Smooth muscle cell (in vitro differentiated cells): ENCODE results near the gene CSGALNACT2. TPM values are rescaled to one million over a fixed set of nuclear protein-coding genes. Genes with fewer than 3 reads are reported as not detected.

Experiments used
- DNase-seq: peaks from one replicate; lab custom pipeline; 2025; ENCODE audit not compliant: unreplicated experiment; lab: John Stamatoyannopoulos, UW
- H2AFZ ChIP-seq: fragments of 200-600 bp; sonication (generic); 2 replicates; pipeline ENCODE4 v1.6.0; 2016; ENCODE audit warnings: antibody characterized with exemption, low read depth, mild to moderate bottlenecking
- H3F3A ChIP-seq: fragments of 200-600 bp; sonication (generic); 2 replicates; pipeline ENCODE4 v1.6.0; 2017; ENCODE audit warnings: antibody characterized with exemption, low read depth
- H3K27ac ChIP-seq: fragments of 200-600 bp; sonication (generic); 2 replicates; pipeline ENCODE4 v1.5.1; 2016; ENCODE audit warnings: low read depth, mild to moderate bottlenecking
- H3K27me3 ChIP-seq: fragments of 200-600 bp; sonication (generic); 2 replicates; pipeline ENCODE4 v1.6.1; 2016; ENCODE audit warnings: low read depth, mild to moderate bottlenecking
- H3K36me3 ChIP-seq: fragments of 200-600 bp; sonication (generic); 2 replicates; pipeline ENCODE4 v1.5.1; 2016; ENCODE audit warnings: low read depth
- H3K4me1 ChIP-seq: fragments of 200-600 bp; sonication (generic); 2 replicates; pipeline ENCODE4 v1.5.1; 2016; ENCODE audit warnings: low read depth
- H3K4me2 ChIP-seq: fragments of 200-600 bp; sonication (generic); 2 replicates; pipeline ENCODE4 v1.6.0; 2016; ENCODE audit warnings: mild to moderate bottlenecking
- H3K4me3 ChIP-seq: fragments of 200-600 bp; sonication (generic); 2 replicates; pipeline ENCODE4 v1.5.1; 2016; ENCODE audit warnings: mild to moderate bottlenecking
- H3K79me2 ChIP-seq: fragments of 200-600 bp; sonication (generic); 2 replicates; pipeline ENCODE4 v1.6.0; 2016; ENCODE audit warnings: low read depth, mild to moderate bottlenecking
- H3K9ac ChIP-seq: fragments of 200-600 bp; sonication (generic); 2 replicates; pipeline ENCODE4 v1.6.0; 2016; ENCODE audit warnings: low read depth
- H3K9me3 ChIP-seq: fragments of 200-600 bp; sonication (generic); replicated peaks from 2 replicates; pipeline ENCODE4 v1.5.1; 2016; ENCODE audit warnings: low read depth
- H4K20me1 ChIP-seq: fragments of 200-600 bp; sonication (generic); 2 replicates; pipeline ENCODE4 v1.6.0; 2016; ENCODE audit warnings: low read depth
- CTCF ChIP-seq: fragments of 200-600 bp; sonication (generic); IDR thresholded peaks from 2 replicates; pipeline ENCODE4 v1.5.1; 2017; ENCODE audit warnings: borderline replicate concordance, mild to moderate bottlenecking, antibody characterized with exemption; ENCODE audit not compliant: insufficient read depth, poor library complexity, severe bottlenecking
- WGBS: methylation state at CpG from one replicate; pipeline ENCODE4 v1.1.7; 2016; ENCODE audit warnings: low lambda C conversion rate; 5-methylcytosine and 5-hydroxymethylcytosine counted together
- polyA plus RNA-seq: library from polyadenylated mRNA; unstranded; fragments of >200 nt; fragmentation: Nextera tagmentation; extraction: Ambion mirVana; gene quantifications from 2 replicates; pipeline ENCODE4 v1.2.1, GENCODE V29; 2016
- total RNA-seq: library from RNA; depleted of rRNA; stranded (reverse); fragments of >200 nt; gene quantifications from 2 replicates; pipeline ENCODE4 v1.2.3, GENCODE V29; 2014

The CSGALNACT2 gene
- total and polyA plus RNA-seq, 2 experiments from 2014 or later = 35.6 to 40.4 TPM

GRCh38 chr10:43209074-43209455 lies 70.8 kb downstream of the CSGALNACT2 start:
- Histone ChIP-seq H3K27me3 (peaks cover 7% of the 10 kb centered on the region), H3K4me3 (no peak overlapping the region), H3K4me1 (no peaks in the 10 kb centered on the region), H3K36me3 (no peaks in the 10 kb centered on the region), H4K20me1 (no peaks in the 10 kb centered on the region), H2AFZ (no peak overlapping the region), H3K9me3 (no peaks in the 10 kb centered on the region), H3K79me2 (no peaks in the 10 kb centered on the region), H3F3A (no peaks in the 10 kb centered on the region), H3K9ac (no peak overlapping the region), H3K27ac (no peak overlapping the region), H3K4me2 (no peak overlapping the region)
- DNase-seq = no peak
- no peak for TF ChIP-seq CTCF
- WGBS = 95% methylated on average over 7 of the region's 7 CpGs

- 94% methylated on average over 5 of the region's 5 CpGs for WGBS
- H3K27me3 ChIP-seq = peaks cover 7% of the 10 kb centered on the region
- no peak for TF ChIP-seq CTCF
- H3K79me2 ChIP-seq = no peaks in the 10 kb centered on the region
- no peak overlapping the region for H3K27ac ChIP-seq
- no peak overlapping the region for H3K4me2 ChIP-seq
- no peaks in the 10 kb centered on the region for H4K20me1 ChIP-seq
- no peaks in the 10 kb centered on the region for H3K9me3 ChIP-seq
- no peak overlapping the region for H2AFZ ChIP-seq
- no peaks in the 10 kb centered on the region for H3K4me1 ChIP-seq
- DNase-seq = no peak
- H3K4me3 ChIP-seq = no peak overlapping the region
- no peak overlapping the region for H3K9ac ChIP-seq
- H3K36me3 ChIP-seq = no peaks in the 10 kb centered on the region
- H3F3A ChIP-seq = no peaks in the 10 kb centered on the region
Measured at GRCh38 chr10:43209651-43210141, 71.5 kb downstream of the CSGALNACT2 start.

- Histone ChIP-seq H3K9me3 (no peaks in the 10 kb centered on the region), H3K27ac (no peak overlapping the region), H4K20me1 (no peaks in the 10 kb centered on the region), H3K36me3 (no peaks in the 10 kb centered on the region), H3K79me2 (no peaks in the 10 kb centered on the region), H3K4me1 (no peaks in the 10 kb centered on the region), H3F3A (no peaks in the 10 kb centered on the region), H2AFZ (no peak overlapping the region), H3K27me3 (peaks cover 7% of the 10 kb centered on the region), H3K4me2 (no peak overlapping the region), H3K9ac (no peak overlapping the region), H3K4me3 (no peak overlapping the region)
- no peak for DNase-seq
- WGBS = 71% methylated on average over 6 of the region's 6 CpGs
- TF ChIP-seq CTCF = no peak
Measured at GRCh38 chr10:43210556-43210955, 72.3 kb downstream of the CSGALNACT2 start.

- 46% methylated on average over 6 of the region's 6 CpGs for WGBS
Measured at GRCh38 chr10:43211030-43211429, 72.8 kb downstream of the CSGALNACT2 start.

More at GRCh38 chr10:43211030-43211429, 72.8 kb downstream of the CSGALNACT2 start:
- Histone ChIP-seq H3K36me3 (no peaks in the 10 kb centered on the region), H3K79me2 (no peaks in the 10 kb centered on the region), H3K27ac (no peak overlapping the region), H3K4me1 (no peaks in the 10 kb centered on the region), H3K9ac (no peak overlapping the region), H3K27me3 (peaks cover 7% of the 10 kb centered on the region), H4K20me1 (no peaks in the 10 kb centered on the region), H3K4me2 (no peak overlapping the region), H3K9me3 (no peaks in the 10 kb centered on the region), H3K4me3 (no peak overlapping the region), H3F3A (no peaks in the 10 kb centered on the region), H2AFZ (no peak overlapping the region)
- DNase-seq = no peak
- TF ChIP-seq CTCF = no peak
